Naive B cell (primary cell): ENCODE measurements around the gene PARM1. TPM values are rescaled to one million over a fixed set of nuclear protein-coding genes. Genes with fewer than 3 reads are reported as not detected.
A peak's percentile ranks its signal among the peaks of the same experiment; 100 is the strongest.

Experiments used
- ATAC-seq, 2 donors: fragments of 150-1000 bp; cut with Tn5 transposase; 2 replicates each; pipeline ENCODE4 v1.10.0; 2021; ENCODE audit warnings: low read depth in 2 of 2, mild to moderate bottlenecking in 2 of 2, moderate library complexity in 2 of 2
- DNase-seq: peaks from one replicate; pipeline ENCODE4 v3.0.0; 2022
- H3K27ac Mint-ChIP-seq, 6 donors: one replicate each; pipeline ENCODE4 v1.8.0; 2020 to 2022; ENCODE audit warnings: mild to moderate bottlenecking in 6 of 6, mixed read lengths in 6 of 6, moderate library complexity in 5 of 6, inconsistent platforms in 2 of 6
- H3K27me3 Mint-ChIP-seq, 3 donors: one replicate each; pipeline ENCODE4 v1.8.0; 2021 to 2022; ENCODE audit warnings: mixed read lengths in 3 of 3, mild to moderate bottlenecking in 1 of 3
- H3K36me3 Mint-ChIP-seq, 2 donors: one replicate each; pipeline ENCODE4 v1.8.0; 2020 to 2022; ENCODE audit warnings: mixed read lengths in 2 of 2, inconsistent platforms in 1 of 2, mild to moderate bottlenecking in 1 of 2
- H3K4me1 Mint-ChIP-seq, 3 donors: one replicate each; pipeline ENCODE4 v1.8.0; 2020 to 2022; ENCODE audit warnings: mixed read lengths in 3 of 3, inconsistent platforms in 1 of 3, mild to moderate bottlenecking in 1 of 3, moderate library complexity in 1 of 3
- H3K4me3 Mint-ChIP-seq, 8 donors: one replicate each; pipeline ENCODE4 v1.8.0; 2020 to 2022; ENCODE audit warnings: mild to moderate bottlenecking in 8 of 8, mixed read lengths in 8 of 8, moderate library complexity in 8 of 8, inconsistent platforms in 2 of 8
- H3K9me3 Mint-ChIP-seq, 7 donors: one replicate each; pipeline ENCODE4 v1.8.0; 2020 to 2022; ENCODE audit warnings: mixed read lengths in 7 of 7, mild to moderate bottlenecking in 5 of 7, inconsistent platforms in 2 of 7, moderate library complexity in 1 of 7
- polyA plus RNA-seq, 6 donors: library from polyadenylated mRNA; unstranded; fragments of 300-500 nt; fragmentation: Illumina TruSeq; gene quantifications; one replicate each; pipeline ENCODE4 v1.2.3, GENCODE V29; 2021; ENCODE audit warnings: low read depth in 6 of 6

Gene PARM1
- polyA plus RNA-seq, 6 donors from 2014 or later, result 6.6 to 24.8 (median 13.1) TPM

DNA sequence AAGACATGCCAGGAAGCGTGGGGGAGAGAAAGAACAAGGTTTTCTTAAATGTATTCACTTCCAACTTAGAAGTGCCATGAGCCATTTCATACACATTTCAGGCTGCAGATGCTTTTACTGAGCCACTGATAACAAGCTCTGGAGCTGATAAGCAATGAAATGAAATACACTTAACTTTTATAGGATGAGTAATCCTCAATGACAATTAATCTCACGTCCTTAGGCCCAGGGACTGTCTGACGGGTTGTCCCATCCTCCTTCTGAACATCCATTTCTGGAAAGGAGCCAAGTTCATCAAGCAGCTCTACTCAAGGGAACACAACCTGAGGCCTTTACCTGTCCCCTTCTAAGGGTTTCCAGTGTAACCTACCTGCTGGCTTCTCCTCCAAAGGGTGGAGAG lies 121.2 kb downstream of the PARM1 start:
- H3K27me3 Mint-ChIP-seq, result peaks cover 0 to 15% (median 3%) of the 10 kb centered on the region in 3 donors
- no peak overlapping the region for H3K4me3 Mint-ChIP-seq
- H3K4me1 Mint-ChIP-seq, result peaks cover 0 to 6% (median 4%) of the 10 kb centered on the region in 3 donors
- H3K9me3 Mint-ChIP-seq, result peaks cover 0 to 2% (median 0%) of the 10 kb centered on the region in 7 donors
- peaks cover 0 to 4% of the 10 kb centered on the region in 2 donors for H3K36me3 Mint-ChIP-seq
- DNase-seq (no peak), ATAC-seq (no peak)
- H3K27ac Mint-ChIP-seq, result peak overlapping the region in 1 of 6 donors; percentile 36

DNA sequence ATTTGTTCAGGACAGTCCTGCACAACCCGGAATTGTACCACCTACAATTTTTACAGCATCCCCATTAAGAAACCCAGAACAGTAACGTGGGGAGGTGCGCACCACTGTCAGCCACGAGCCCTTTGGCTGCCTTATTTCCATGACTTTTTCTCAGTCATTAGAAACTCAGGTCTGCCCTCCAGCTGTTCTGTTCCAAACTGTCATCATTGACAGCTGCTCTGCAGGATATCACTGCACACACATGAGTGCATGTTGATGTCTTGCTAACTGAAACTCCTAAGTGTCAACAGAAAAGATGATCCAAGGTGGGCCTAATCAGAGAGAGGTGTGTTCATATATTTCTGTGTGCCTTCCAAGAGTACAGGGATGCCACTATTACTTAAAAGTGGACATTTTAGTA lies 123.4 kb downstream of the PARM1 start:
- Mint-ChIP-seq H3K27me3 (peaks cover 0 to 15% (median 3%) of the 10 kb centered on the region in 3 donors), H3K36me3 (no peaks in the 10 kb centered on the region), H3K4me3 (no peak overlapping the region), H3K4me1 (peaks cover 0 to 6% (median 4%) of the 10 kb centered on the region in 3 donors), H3K27ac (no peak overlapping the region), H3K9me3 (peaks cover 0 to 2% (median 0%) of the 10 kb centered on the region in 7 donors)
- DNase-seq (no peak), ATAC-seq (no peak)

- Mint-ChIP-seq H3K9me3 (peaks cover 0 to 2% (median 0%) of the 10 kb centered on the region in 7 donors), H3K4me1 (peaks cover 0 to 6% (median 4%) of the 10 kb centered on the region in 3 donors), H3K27me3 (peaks cover 0 to 7% (median 3%) of the 10 kb centered on the region in 3 donors), H3K4me3 (no peak overlapping the region), H3K27ac (no peak overlapping the region), H3K36me3 (no peaks in the 10 kb centered on the region)
- no peak for DNase-seq
- no peak for ATAC-seq
These were observed 124.5 kb downstream of the PARM1 start for GRCh38 chr4:75057369-75057768.

DNA sequence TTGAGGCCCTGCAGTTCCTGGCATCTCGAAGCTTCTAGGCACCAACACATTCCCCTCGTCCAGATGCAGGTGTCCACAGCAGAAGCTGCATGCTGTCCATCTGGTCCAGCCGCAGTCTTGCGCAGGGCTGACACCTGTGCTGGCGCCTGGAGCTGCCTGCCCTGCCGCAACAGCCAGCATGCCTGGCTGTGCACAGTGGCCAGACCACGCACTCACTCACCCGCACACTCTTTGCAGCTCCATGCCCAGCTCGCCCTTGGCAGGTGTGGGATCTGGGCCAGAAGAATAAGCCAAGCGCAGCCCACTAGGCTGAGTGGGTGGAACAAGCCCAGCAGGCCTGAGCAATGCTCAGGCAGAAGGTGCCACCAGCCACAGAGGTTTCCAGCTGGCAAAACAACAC lies 125.6 kb downstream of the PARM1 start:
- peak overlapping the region in 1 of 8 donors; percentile 37 for H3K4me3 Mint-ChIP-seq
- DNase-seq (no peak), ATAC-seq (no peak)
- H3K4me1 Mint-ChIP-seq, result peaks cover 0 to 4% (median 4%) of the 10 kb centered on the region in 3 donors
- no peaks in the 10 kb centered on the region for H3K36me3 Mint-ChIP-seq
- peaks cover 0 to 12% (median 0%) of the 10 kb centered on the region in 3 donors for H3K27me3 Mint-ChIP-seq
- H3K27ac Mint-ChIP-seq, result no peak overlapping the region
- H3K9me3 Mint-ChIP-seq, result peaks cover 0 to 2% (median 0%) of the 10 kb centered on the region in 7 donors

- Mint-ChIP-seq H3K4me3 (no peak overlapping the region), H3K27ac (no peak overlapping the region)
These were observed 130.5 kb downstream of the PARM1 start for GRCh38 chr4:75063433-75063832.

GRCh38 chr4:75065909-75066308 lies 133.0 kb downstream of the PARM1 start:
- H3K9me3 Mint-ChIP-seq, result peaks cover 0 to 2% (median 0%) of the 10 kb centered on the region in 7 donors
- ATAC-seq, result no peak
- no peak for DNase-seq
- no peak overlapping the region for H3K4me3 Mint-ChIP-seq
- no peaks in the 10 kb centered on the region for H3K36me3 Mint-ChIP-seq
- H3K4me1 Mint-ChIP-seq, result peaks cover 15 to 20% (median 18%) of the 10 kb centered on the region in 3 donors
- peaks cover 0 to 10% (median 4%) of the 10 kb centered on the region in 3 donors for H3K27me3 Mint-ChIP-seq
- no peak overlapping the region for H3K27ac Mint-ChIP-seq

More at GRCh38 chr4:75063433-75063832, 130.5 kb downstream of the PARM1 start:
- H3K36me3 Mint-ChIP-seq, result no peaks in the 10 kb centered on the region
- no peak for ATAC-seq
- H3K4me1 Mint-ChIP-seq, result peaks cover 0 to 7% (median 5%) of the 10 kb centered on the region in 3 donors
- peaks cover 0 to 14% (median 4%) of the 10 kb centered on the region in 3 donors for H3K27me3 Mint-ChIP-seq
- DNase-seq, result no peak
- peaks cover 0 to 2% (median 0%) of the 10 kb centered on the region in 7 donors for H3K9me3 Mint-ChIP-seq

- Mint-ChIP-seq H3K36me3 (no peaks in the 10 kb centered on the region), H3K4me3 (peak overlapping the region in 7 of 8 donors; percentile 23 to 84 (median 62)), H3K27ac (peak overlapping the region in 5 of 6 donors; percentile 2 to 58 (median 29)), H3K4me1 (peaks cover 15 to 20% (median 18%) of the 10 kb centered on the region in 3 donors), H3K9me3 (peaks cover 0 to 2% (median 0%) of the 10 kb centered on the region in 7 donors), H3K27me3 (peaks cover 0 to under 1% (median 0%) of the 10 kb centered on the region in 3 donors)
- ATAC-seq, result peak; percentile 49 to 59
- DNase-seq, result peak; percentile 3
These were observed 136.7 kb downstream of the PARM1 start for GRCh38 chr4:75069493-75070074.

- Mint-ChIP-seq H3K9me3 (peaks cover 0 to 8% (median 4%) of the 10 kb centered on the region in 7 donors), H3K4me1 (peaks cover 15 to 20% (median 18%) of the 10 kb centered on the region in 3 donors), H3K4me3 (no peak overlapping the region), H3K27me3 (no peaks in the 10 kb centered on the region), H3K36me3 (no peaks in the 10 kb centered on the region), H3K27ac (peak overlapping the region in 1 of 6 donors; percentile 8)
- no peak for DNase-seq
- ATAC-seq, result no peak
These were observed 138.4 kb downstream of the PARM1 start for GRCh38 chr4:75071317-75071716.

- H3K9me3 Mint-ChIP-seq, result peaks cover 0 to 18% (median 2%) of the 10 kb centered on the region in 7 donors
- peaks cover 0 to 15% (median 4%) of the 10 kb centered on the region in 3 donors for H3K27me3 Mint-ChIP-seq
- no peaks in the 10 kb centered on the region for H3K4me1 Mint-ChIP-seq
- ATAC-seq (no peak), DNase-seq (no peak)
- H3K27ac Mint-ChIP-seq, result no peak overlapping the region
- H3K36me3 Mint-ChIP-seq, result peaks cover 0 to 4% of the 10 kb centered on the region in 2 donors
- H3K4me3 Mint-ChIP-seq, result no peak overlapping the region
These were observed 148.0 kb downstream of the PARM1 start for GRCh38 chr4:75080888-75081287.

- Mint-ChIP-seq H3K27ac (no peak overlapping the region), H3K4me1 (no peaks in the 10 kb centered on the region), H3K36me3 (peaks cover 0 to 4% of the 10 kb centered on the region in 2 donors), H3K4me3 (no peak overlapping the region), H3K27me3 (peaks cover 0 to 15% (median 4%) of the 10 kb centered on the region in 3 donors), H3K9me3 (peaks cover 0 to 18% (median 5%) of the 10 kb centered on the region in 7 donors)
- DNase-seq, result no peak
- ATAC-seq, result no peak
These were observed 148.6 kb downstream of the PARM1 start for GRCh38 chr4:75081561-75081960.

GRCh38 chr4:75087416-75087815 lies 154.5 kb downstream of the PARM1 start:
- Mint-ChIP-seq H3K36me3 (peaks cover 0 to 4% of the 10 kb centered on the region in 2 donors), H3K4me3 (no peak overlapping the region), H3K4me1 (peaks cover 0 to 7% (median 6%) of the 10 kb centered on the region in 3 donors), H3K9me3 (peaks cover 0 to 12% (median 3%) of the 10 kb centered on the region in 7 donors), H3K27me3 (peaks cover 0 to 4% (median 0%) of the 10 kb centered on the region in 3 donors), H3K27ac (no peak overlapping the region)
- no peak for ATAC-seq
- DNase-seq, result no peak

DNA sequence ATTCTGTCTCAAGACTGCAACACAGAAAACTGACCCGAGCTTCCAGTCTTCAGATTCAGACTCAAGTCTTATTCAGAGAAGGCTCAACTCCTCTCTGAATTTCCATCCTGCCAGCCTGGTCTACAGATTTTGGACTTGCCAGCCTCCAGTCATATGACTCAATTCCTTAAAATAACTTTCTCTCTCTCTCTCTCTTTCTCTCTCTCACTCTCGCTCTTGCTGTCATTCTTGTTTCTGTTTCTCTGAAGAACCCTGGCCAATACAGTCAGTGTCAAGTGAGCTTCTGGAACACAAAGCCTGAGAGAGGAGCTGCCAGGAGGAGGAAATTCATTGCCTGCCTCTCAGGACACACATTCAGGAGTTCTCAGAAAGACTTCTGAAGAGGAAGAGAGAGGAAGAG lies 154.9 kb downstream of the PARM1 start:
- ATAC-seq, result no peak
- H3K27ac Mint-ChIP-seq, result no peak overlapping the region
- H3K36me3 Mint-ChIP-seq, result peaks cover 0 to 4% of the 10 kb centered on the region in 2 donors
- H3K9me3 Mint-ChIP-seq, result peaks cover 0 to 12% (median 3%) of the 10 kb centered on the region in 7 donors
- H3K4me3 Mint-ChIP-seq, result no peak overlapping the region
- peaks cover 0 to 7% (median 6%) of the 10 kb centered on the region in 3 donors for H3K4me1 Mint-ChIP-seq
- DNase-seq, result no peak
- peaks cover 0 to 4% (median 0%) of the 10 kb centered on the region in 3 donors for H3K27me3 Mint-ChIP-seq

DNA sequence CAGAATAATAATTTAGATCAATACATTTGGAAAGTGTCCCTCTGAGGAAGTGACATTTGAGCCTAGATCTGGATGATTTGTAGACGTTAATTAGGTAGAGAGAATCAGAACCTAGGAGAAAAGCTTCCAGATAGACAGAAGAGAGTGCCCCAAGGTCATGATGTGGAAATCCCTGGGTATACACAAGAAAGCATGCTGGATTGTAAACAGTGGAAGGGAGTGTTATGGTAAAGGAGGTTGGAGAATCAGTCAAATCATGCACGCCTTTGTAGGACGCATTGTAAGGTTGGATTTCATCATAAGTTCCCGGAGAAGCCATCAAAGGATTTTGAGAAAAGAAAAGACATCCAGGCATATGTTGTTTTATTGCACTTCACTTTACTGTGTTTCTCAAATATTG lies 156.3 kb downstream of the PARM1 start:
- DNase-seq, result no peak
- ATAC-seq, result no peak
- Mint-ChIP-seq H3K9me3 (peaks cover 0 to 12% (median 3%) of the 10 kb centered on the region in 7 donors), H3K27ac (no peak overlapping the region), H3K36me3 (peaks cover 0 to 4% of the 10 kb centered on the region in 2 donors), H3K27me3 (peaks cover 0 to 4% (median 0%) of the 10 kb centered on the region in 3 donors), H3K4me1 (peaks cover 0 to 7% (median 6%) of the 10 kb centered on the region in 3 donors), H3K4me3 (no peak overlapping the region)

DNA sequence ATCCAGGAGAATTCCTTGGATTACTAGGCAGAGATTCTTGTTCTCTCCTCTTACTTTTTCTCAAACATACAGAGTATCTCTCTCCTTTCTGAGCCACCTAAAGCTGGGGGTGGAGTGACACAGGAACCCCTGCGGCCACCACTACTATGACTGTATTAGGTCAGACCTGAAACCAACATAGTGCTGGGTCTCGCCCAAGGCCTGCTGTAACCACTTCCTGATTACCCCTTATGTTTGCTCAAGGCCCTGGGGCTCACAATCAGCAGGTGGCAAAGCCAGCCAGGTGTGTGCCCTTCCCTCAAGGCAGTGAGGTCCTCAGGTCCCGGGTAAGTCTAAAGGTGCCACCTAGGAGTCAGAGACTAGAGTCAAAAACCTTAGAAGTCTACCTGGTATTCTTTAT lies 166.4 kb downstream of the PARM1 start:
- DNase-seq (peak; percentile 15), ATAC-seq (peak; percentile 67 to 78)
- Mint-ChIP-seq H3K27ac (peak overlapping the region in 4 of 6 donors; percentile 54 to 89 (median 68)), H3K9me3 (peaks cover 4 to 43% (median 28%) of the 10 kb centered on the region in 7 donors), H3K4me1 (peaks cover 27 to 46% (median 43%) of the 10 kb centered on the region in 3 donors), H3K4me3 (peak overlapping the region in 5 of 8 donors; percentile 33 to 65 (median 60)), H3K27me3 (peaks cover 0 to 9% (median 7%) of the 10 kb centered on the region in 3 donors), H3K36me3 (peaks cover 0 to 22% of the 10 kb centered on the region in 2 donors)
